Heart left ventricle (tissue), 16 donors: ENCODE results near the gene DHX57. TPM values are rescaled to one million over a fixed set of nuclear protein-coding genes. Genes with fewer than 3 reads are reported as not detected.

Experiments used
- ATAC-seq, 4 donors: fragments of 200-7000 bp; cut with Tn5 transposase; one replicate each; pipeline ENCODE4 v1.9.1; 2020 to 2022; ENCODE audit warnings: moderate library complexity in 4 of 4, mild to moderate bottlenecking in 3 of 4, moderate number of reproducible peaks in 1 of 4
- DNase-seq, 5 donors: peaks; one replicate each; pipeline ENCODE4 v3.0.0-alpha.2; 2020
- H3K27ac ChIP-seq, 12 donors: fragments of 200-600 bp; sonication (generic) in 4 of 12; one replicate each; pipeline versions ENCODE4 v1.5.0 to v1.8.0; 2016 to 2022; ENCODE audit warnings: mild to moderate bottlenecking in 2 of 12
- H3K27me3 ChIP-seq, 9 donors: fragments of 200-600 bp; sonication (generic) in 2 of 9; one replicate each; pipeline versions ENCODE4 v1.5.1 to v1.8.0; 2016 to 2022; ENCODE audit warnings: mild to moderate bottlenecking in 3 of 9
- H3K36me3 ChIP-seq, 9 donors: fragments of 200-600 bp; sonication (generic) in 2 of 9; one replicate each; pipeline versions ENCODE4 v1.5.0 to v1.8.0; 2018 to 2022; ENCODE audit warnings: mild to moderate bottlenecking in 2 of 9
- H3K4me1 ChIP-seq, 12 donors: fragments of 200-600 bp; sonication (generic) in 4 of 12; one replicate each; pipeline versions ENCODE4 v1.5.0 to v1.8.0; 2016 to 2022; ENCODE audit warnings: mild to moderate bottlenecking in 3 of 12
- H3K4me3 ChIP-seq, 12 donors: fragments of 200-600 bp; sonication (generic) in 4 of 12; one replicate each; pipeline versions ENCODE4 v1.5.0 to v1.8.0; 2017 to 2022; ENCODE audit warnings: mild to moderate bottlenecking in 9 of 12, moderate library complexity in 4 of 12
- H3K9me3 ChIP-seq, 12 donors: fragments of 200-600 bp; sonication (generic) in 4 of 12; one replicate each; pipeline versions ENCODE4 v1.5.0 to v1.8.0; 2016 to 2022; ENCODE audit warnings: mild to moderate bottlenecking in 1 of 12
- POLR2A ChIP-seq, 2 donors: fragments of 450-650 bp; IDR thresholded peaks; one replicate each; pipeline ENCODE4 v1.6.1; 2017; ENCODE audit warnings: antibody characterized with exemption in 2 of 2, mild to moderate bottlenecking in 2 of 2, moderate library complexity in 2 of 2
- WGBS, 4 donors: extraction: QIAGEN DNeasy Blood & Tissue Kit in 2 of 4; methylation state at CpG; one replicate each; pipeline versions ENCODE4 v1.1.5 to v1.1.7; 2013 to 2018; 5-methylcytosine and 5-hydroxymethylcytosine counted together
- intact Hi-C, 10 donors: fragments of 100-400 bp; cut with DNase I; formaldehyde crosslinking; loops; one replicate each; pipeline versions ENCODE4 v1.11.1 to v1.14.2; 2022
- polyA plus RNA-seq, 2 donors: library from polyadenylated mRNA; stranded (reverse); fragments of 200-250 nt; gene quantifications; one replicate each; pipeline ENCODE4 v1.2.3, GENCODE V29; 2013
- total RNA-seq, 9 donors: library from RNA; depleted of rRNA in 2 of 9; stranded (reverse); fragments of >200 nt in 2 of 9; fragmentation: NEBNext Ultra II Directional in 3 of 9; extraction: Animal tissue kit (Norgen Biotek cat#: 25700) in 3 of 9; gene quantifications; one replicate each; pipeline versions ENCODE4 v1.1.0 to v1.2.4, GENCODE V29; 2016 to 2023
- TF ChIP-seq, protein P1 (sequence below), 12 donors: fragments of 200-600 bp; sonication (generic) in 4 of 12; IDR thresholded peaks; one replicate each; pipeline versions ENCODE4 v1.5.0 to v1.8.0; 2018 to 2022; ENCODE audit warnings: antibody characterized with exemption in 12 of 12, mild to moderate bottlenecking in 5 of 12
- donor health status: ischemic (EF 13 %, LVEDD 7.1; RV severe dilation, severe dysfunction).
- donor health status: healthy with polysubstance abuse.
- donor health status: DM: no; HTN: yes; CAD: no.
- donor health status: DM: no; HTN: no; CAD: no.
- donor health status: ischemic (EF 25% LVEDD 6.9; RV normal size, moderate dysfunction).
- donor health status: ischemic (EF 25% LVEDD 5.7; RV mildly dilated, moderate dysfunction).
- donor health status: healthy.
- donor health status: DM: yes; HTN: yes; CAD: no.
- donor health status: ischemic (EF 35%, LVEDD 5.7; RV mildly dilated, moderate dysfunction).
- donor health status: nonischemic (EF 11% LVEDD 7.7; RV severe dilation, severe dysfunction).
- donor health status: DM: yes; HTN: yes; CAD: no.
- donor health status: PGD.
- donor health status: ischemic (EF 29% LVEDD 5.4; RV normal size, mild dysfunction).
- donor health status: nonischemic (EF 23%, LVEDD 6.1; RV moderate dilation, normal function).

Gene DHX57
- total and polyA plus RNA-seq, 11 donors, result 4.1 to 15.0 (median 9.4) TPM

DNA sequence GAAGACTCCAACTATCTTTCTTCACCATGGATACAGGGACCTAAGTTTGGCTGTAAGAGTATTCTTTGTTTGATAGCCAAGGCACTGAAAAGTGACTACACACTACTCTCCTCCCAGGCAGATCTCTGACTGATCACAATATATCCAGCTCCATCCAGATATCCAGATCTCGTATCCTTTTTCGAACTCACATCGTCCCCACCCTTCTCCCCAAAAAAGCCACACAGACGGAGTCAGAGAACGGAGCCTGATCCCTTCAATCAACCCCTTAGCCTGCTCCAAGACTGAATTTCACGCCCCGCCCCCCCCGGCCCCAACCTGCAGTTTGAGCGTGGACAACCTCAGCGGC, 533 bp downstream of the DHX57 start:
- peaks cover 0 to 16% (median 15%) of the 10 kb centered on the region in 12 donors for H3K4me1 ChIP-seq
- intact Hi-C loops, result no loop called here
- H3K36me3 ChIP-seq, result peaks cover 0 to 4% (median under 1%) of the 10 kb centered on the region in 9 donors
- peaks cover 0 to 28% (median 2%) of the 10 kb centered on the region in 12 donors for H3K9me3 ChIP-seq
- DNase-seq, result no peak
- TF ChIP-seq, protein P1, sequence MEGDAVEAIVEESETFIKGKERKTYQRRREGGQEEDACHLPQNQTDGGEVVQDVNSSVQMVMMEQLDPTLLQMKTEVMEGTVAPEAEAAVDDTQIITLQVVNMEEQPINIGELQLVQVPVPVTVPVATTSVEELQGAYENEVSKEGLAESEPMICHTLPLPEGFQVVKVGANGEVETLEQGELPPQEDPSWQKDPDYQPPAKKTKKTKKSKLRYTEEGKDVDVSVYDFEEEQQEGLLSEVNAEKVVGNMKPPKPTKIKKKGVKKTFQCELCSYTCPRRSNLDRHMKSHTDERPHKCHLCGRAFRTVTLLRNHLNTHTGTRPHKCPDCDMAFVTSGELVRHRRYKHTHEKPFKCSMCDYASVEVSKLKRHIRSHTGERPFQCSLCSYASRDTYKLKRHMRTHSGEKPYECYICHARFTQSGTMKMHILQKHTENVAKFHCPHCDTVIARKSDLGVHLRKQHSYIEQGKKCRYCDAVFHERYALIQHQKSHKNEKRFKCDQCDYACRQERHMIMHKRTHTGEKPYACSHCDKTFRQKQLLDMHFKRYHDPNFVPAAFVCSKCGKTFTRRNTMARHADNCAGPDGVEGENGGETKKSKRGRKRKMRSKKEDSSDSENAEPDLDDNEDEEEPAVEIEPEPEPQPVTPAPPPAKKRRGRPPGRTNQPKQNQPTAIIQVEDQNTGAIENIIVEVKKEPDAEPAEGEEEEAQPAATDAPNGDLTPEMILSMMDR (IDR thresholded peaks at IDR 0.05), result no peak
- no peak for TF ChIP-seq POLR2A (IDR thresholded peaks at IDR 0.05)
- peak overlapping the region; percentile 59 to 98 (median 88) for H3K4me3 ChIP-seq
- peak in 1 of 4 donors; percentile 11 for ATAC-seq
- WGBS, 4 donors, result 0 to 1% (median 1%) methylated on average over 8 to 10 of the region's 10 CpGs
- peak overlapping the region in 10 of 12 donors; percentile 5 to 76 (median 59) for H3K27ac ChIP-seq
- H3K27me3 ChIP-seq, result no peaks in the 10 kb centered on the region

DNA sequence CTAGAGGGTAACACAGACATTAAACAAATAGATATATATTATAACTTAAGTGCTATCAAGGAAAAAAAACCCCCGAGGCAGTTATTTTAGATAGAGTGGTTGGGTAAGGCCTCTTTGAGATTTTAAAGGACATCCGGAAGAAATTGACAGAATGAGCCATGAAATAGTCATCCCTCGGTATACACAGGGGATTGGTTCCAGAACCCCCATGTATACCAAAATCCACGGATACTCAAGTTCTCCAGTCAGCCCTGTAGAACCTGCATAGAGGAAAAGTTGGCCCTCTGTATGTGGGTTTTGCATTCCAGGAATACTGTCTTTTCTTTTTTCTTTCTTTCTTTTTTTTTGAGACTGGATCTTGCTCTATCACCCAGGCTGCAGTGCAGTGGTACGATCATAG, 2.0 kb downstream of the DHX57 start:
- ATAC-seq, result no peak
- TF ChIP-seq POLR2A (IDR thresholded peaks at IDR 0.05), result no peak
- TF ChIP-seq, protein P1 (IDR thresholded peaks at IDR 0.05), result no peak
- Histone ChIP-seq H3K4me1 (peaks cover 0 to 16% (median 15%) of the 10 kb centered on the region in 12 donors), H3K27ac (no peak overlapping the region), H3K27me3 (no peaks in the 10 kb centered on the region), H3K9me3 (peaks cover 0 to 40% (median 5%) of the 10 kb centered on the region in 12 donors), H3K4me3 (no peak overlapping the region), H3K36me3 (no peaks in the 10 kb centered on the region)
- no peak for DNase-seq
- intact Hi-C loops, result no loop called here
- 75 to 77% (median 76%) methylated on average over 5 of the region's 5 CpGs for WGBS, 4 donors

- DNase-seq (no peak), ATAC-seq (no peak)
- H3K27ac ChIP-seq, result no peak overlapping the region
- intact Hi-C loops, result no loop called here
- 98 to 100% (median 99%) methylated on average over 3 of the region's 3 CpGs for WGBS, 4 donors
- H3K36me3 ChIP-seq, result peaks cover 0 to 18% (median 14%) of the 10 kb centered on the region in 9 donors
- H3K27me3 ChIP-seq, result no peaks in the 10 kb centered on the region
- no peak for TF ChIP-seq POLR2A (IDR thresholded peaks at IDR 0.05)
- TF ChIP-seq, protein P1 (IDR thresholded peaks at IDR 0.05), result no peak
- H3K4me1 ChIP-seq, result peaks cover 0 to 12% (median 10%) of the 10 kb centered on the region in 12 donors
- H3K4me3 ChIP-seq, result no peak overlapping the region
- peaks cover 0 to 40% (median 5%) of the 10 kb centered on the region in 12 donors for H3K9me3 ChIP-seq
Measured at GRCh38 chr2:38871432-38871831, 4.3 kb downstream of the DHX57 start.

DNA sequence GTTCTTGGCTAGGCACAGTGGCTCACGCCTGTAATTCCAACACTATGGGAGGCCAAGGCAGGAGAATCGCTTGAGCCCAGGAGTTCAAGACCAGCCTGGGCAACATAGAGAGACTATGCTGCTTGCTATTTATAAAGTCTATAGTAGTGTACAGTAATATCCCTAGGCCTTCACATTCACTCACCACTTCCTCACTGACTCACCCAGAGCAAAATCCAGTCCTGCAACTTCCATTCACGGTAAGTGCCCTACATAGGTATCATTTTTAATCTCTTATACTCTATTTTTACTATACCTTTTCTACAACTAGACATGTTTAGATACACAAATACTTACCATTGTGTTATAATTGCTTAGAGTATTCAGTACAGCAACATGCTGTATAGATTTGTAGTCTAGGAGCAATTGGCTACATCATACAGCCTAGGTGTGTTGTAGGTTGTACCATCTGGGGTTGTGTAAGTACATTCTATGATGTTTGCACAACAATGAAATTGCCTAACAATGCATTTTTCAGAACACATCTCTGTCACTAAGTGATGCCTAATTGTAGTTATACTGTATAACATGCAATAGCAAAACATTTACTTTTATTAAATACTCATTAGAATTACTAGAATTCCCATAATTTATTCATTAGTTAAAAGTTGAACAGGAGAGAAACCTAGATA, 8.8 kb downstream of the DHX57 start:
- H3K9me3 ChIP-seq, result peaks cover 0 to 29% (median 5%) of the 10 kb centered on the region in 12 donors
- ATAC-seq, result no peak
- TF ChIP-seq, protein P1 (IDR thresholded peaks at IDR 0.05), result no peak
- TF ChIP-seq POLR2A (IDR thresholded peaks at IDR 0.05), result no peak
- no peak for DNase-seq
- H3K4me1 ChIP-seq, result no peaks in the 10 kb centered on the region
- peaks cover 0 to 52% (median 32%) of the 10 kb centered on the region in 9 donors for H3K36me3 ChIP-seq
- no peak overlapping the region for H3K4me3 ChIP-seq
- no peaks in the 10 kb centered on the region for H3K27me3 ChIP-seq
- intact Hi-C loops, result no loop called here
- 97 to 99% (median 98%) methylated on average over 3 of the region's 3 CpGs for WGBS, 4 donors
- no peak overlapping the region for H3K27ac ChIP-seq
